GM12892 (cell line): ENCODE data around the gene GDPD4.

Experiments used
- POLR2A ChIP-seq: IDR thresholded peaks from 2 replicates; pipeline ENCODE4 v1.6.1; 2011; ENCODE audit warnings: low read depth, low read length, control low read depth
- POLR2AphosphoS5 ChIP-seq: IDR thresholded peaks from 2 replicates; pipeline ENCODE4 v1.6.1; 2011; ENCODE audit warnings: low read depth, low read length, control low read depth

- TF ChIP-seq POLR2AphosphoS5 (no peak), POLR2A (no peak)
Measured at GRCh38 chr11:77223797-77224196, 77.7 kb downstream of the GDPD4 start.
